ENCODE measurements around the gene UNKL.
A peak's percentile ranks its signal among the peaks of the same experiment; 100 is the strongest.

Gene UNKL

DNA sequence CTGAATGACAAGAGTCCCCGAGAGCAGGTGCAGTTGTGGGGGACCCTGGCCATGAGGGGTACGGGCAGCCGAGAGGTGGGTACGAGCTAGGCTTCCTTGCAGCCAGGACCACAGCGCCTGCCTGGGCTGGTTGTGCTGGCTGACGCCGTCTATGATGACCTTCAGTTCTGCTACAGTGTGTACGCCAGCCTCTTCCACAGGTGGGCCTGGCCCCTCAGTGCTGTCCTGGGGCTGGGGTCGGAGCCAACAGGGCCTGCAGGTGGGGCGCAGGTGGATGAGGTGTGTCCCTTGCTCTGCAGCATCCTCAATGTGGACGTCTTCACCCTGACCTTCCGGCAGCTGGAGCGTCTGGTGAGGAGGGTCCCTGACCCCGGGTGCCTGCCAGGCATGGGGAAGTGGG is 70.0 kb downstream of the UNKL start:
- TF ChIP-seq, protein P1, sequence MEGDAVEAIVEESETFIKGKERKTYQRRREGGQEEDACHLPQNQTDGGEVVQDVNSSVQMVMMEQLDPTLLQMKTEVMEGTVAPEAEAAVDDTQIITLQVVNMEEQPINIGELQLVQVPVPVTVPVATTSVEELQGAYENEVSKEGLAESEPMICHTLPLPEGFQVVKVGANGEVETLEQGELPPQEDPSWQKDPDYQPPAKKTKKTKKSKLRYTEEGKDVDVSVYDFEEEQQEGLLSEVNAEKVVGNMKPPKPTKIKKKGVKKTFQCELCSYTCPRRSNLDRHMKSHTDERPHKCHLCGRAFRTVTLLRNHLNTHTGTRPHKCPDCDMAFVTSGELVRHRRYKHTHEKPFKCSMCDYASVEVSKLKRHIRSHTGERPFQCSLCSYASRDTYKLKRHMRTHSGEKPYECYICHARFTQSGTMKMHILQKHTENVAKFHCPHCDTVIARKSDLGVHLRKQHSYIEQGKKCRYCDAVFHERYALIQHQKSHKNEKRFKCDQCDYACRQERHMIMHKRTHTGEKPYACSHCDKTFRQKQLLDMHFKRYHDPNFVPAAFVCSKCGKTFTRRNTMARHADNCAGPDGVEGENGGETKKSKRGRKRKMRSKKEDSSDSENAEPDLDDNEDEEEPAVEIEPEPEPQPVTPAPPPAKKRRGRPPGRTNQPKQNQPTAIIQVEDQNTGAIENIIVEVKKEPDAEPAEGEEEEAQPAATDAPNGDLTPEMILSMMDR (IDR thresholded peaks at IDR 0.05; ENCODE audit: low read depth, low read length, missing control alignments): no peak
- no peak for DNase-seq (ENCODE audit: extremely low read depth, low read depth)

DNA sequence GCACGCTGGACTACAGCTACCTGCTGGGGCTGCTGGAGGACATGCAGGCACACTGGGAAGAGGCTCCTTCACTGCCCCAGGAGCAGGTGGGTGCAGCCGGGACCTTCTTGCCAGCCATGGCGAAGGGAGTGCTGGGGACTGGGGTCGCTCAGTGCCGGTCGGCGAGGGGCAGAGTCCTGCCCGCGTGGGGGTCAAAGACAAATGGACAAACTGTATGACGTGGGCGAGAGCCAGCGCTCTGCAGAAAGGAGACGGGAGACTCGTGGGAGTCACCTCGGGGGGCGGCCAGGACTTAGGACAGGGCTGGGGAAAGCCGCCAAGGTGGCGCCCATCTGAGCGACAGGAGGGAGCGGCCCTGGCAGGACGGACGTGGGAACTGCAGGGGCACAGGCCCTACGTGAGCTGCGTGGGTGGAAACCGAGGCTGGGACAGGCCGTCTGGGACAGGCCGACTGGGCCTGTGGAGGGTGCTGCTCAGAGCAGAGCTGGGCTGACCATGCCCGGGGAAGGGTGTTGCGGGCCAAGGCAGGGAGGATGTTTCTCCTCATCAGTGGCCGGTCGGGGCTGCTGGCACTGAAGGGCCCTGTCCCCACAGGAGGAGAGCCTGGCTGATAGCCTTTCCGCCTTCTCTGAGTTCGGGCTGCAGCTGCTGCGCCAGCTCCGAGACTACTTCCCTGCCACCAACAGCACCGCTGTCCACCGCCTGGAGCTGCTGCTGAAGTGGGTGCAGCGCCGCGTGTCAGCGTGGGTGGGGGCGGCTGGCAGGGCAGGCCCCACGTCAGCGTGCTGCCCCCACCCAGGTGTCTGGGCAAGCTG is 70.9 kb downstream of the UNKL start:
- TF ChIP-seq, protein P1 (IDR thresholded peaks at IDR 0.05; ENCODE audit: low read depth, low read length, missing control alignments): no peak
- no peak overlapping the region for H3K4me3 ChIP-seq (replicated peaks; ENCODE audit: low read depth, low read length)
- DNase-seq (ENCODE audit: extremely low read depth, low read depth): no peak

More for the DNA sequence above, 70.0 kb downstream of the UNKL start:
- H3K4me3 ChIP-seq (replicated peaks; ENCODE audit: low read depth, low read length): no peak overlapping the region

DNA sequence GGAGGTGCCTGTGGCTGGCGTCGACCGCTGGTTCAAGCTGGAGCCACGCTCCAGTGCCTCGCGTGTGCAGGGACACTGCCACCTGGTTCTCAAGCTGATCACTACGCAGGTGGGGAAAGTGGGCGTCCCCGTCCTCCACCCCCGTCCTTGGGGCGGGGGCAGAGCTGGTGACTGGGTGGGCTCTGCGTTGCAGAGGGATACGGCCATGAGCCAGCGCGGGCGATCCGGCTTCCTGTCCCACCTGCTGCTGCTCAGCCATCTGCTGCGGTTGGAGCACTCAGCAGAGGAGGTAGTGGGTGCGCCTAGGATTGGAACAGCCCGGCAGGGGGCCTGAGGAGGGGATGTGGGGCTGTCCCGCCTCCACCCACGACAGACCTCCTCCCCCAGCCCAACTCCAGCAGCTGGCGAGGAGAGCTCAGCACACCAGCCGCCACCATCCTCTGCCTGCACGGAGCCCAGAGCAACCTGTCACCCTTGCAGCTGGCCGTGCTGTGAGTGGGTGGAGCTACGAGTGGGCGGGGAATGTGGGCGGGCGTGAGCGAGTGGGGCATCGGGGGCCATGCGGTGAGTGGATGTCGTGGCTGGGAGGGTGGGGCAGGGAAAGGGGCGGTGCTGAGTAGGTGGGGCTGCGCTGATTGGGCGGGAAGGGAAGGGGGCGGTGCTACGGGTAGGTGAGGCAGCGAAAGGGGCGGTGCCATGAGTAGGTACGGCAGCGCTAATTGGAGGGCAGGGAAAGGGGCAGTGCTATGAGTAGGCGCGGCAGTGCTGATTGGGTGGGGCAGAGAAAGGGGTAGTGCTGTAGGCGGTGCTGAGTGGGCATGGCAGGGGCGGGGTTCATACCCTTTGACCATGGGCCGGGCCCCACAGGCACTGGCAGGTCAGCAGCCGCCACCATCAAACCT is 71.7 kb downstream of the UNKL start:
- peak; percentile 75 for DNase-seq (ENCODE audit: extremely low read depth, low read depth)
- H3K4me3 ChIP-seq (replicated peaks; ENCODE audit: low read depth, low read length): no peak overlapping the region
- TF ChIP-seq, protein P1 (IDR thresholded peaks at IDR 0.05; ENCODE audit: low read depth, low read length, missing control alignments): no peak

DNA sequence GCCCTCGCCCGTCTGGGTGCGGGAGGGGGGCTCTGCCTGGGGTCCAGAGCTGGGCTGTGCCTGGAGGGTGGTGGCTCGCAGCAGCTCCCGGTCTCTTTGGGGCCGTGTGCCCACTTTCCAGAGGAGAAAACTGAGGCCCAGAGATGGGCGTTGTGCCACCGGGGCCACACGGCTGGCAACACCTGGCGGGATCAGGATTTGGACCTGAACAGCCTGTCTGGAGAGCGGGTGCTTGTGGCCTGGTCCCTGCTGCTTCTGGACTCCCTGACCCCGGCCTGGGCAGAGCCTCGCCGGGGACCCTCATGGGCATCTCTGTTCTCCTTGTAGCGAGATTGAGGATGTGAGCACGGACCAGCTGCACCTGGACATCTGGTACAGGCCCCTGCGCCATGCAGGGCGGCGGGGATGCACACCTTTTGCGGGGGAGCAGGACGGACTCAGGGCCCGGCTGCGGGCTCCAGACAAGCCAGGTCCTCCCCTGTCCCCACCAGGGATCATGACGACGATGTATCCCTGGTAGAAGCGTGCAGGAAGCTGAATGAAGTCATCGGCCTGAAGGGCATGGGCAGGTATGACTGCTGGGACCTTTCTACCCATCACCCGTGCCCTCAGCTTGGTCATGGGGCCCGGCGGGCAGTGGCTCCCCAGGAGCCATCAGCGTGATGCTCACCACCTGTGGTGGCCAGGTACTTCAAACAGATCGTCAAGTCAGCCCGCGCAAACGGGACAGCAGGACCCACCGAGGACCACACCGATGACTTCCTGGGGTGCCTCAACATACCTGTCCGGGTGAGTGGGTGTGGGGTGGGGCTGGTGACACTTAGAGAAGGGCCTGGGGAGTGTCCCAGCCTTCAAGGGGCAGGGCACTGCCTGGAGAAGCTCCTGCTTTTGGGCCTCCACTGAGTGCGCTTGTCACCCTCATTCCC is 72.7 kb downstream of the UNKL start:
- TF ChIP-seq, protein P1 (IDR thresholded peaks at IDR 0.05; ENCODE audit: low read depth, low read length, missing control alignments): no peak
- no peak overlapping the region for H3K4me3 ChIP-seq (replicated peaks; ENCODE audit: low read depth, low read length)
- DNase-seq (ENCODE audit: extremely low read depth, low read depth): no peak

DNA sequence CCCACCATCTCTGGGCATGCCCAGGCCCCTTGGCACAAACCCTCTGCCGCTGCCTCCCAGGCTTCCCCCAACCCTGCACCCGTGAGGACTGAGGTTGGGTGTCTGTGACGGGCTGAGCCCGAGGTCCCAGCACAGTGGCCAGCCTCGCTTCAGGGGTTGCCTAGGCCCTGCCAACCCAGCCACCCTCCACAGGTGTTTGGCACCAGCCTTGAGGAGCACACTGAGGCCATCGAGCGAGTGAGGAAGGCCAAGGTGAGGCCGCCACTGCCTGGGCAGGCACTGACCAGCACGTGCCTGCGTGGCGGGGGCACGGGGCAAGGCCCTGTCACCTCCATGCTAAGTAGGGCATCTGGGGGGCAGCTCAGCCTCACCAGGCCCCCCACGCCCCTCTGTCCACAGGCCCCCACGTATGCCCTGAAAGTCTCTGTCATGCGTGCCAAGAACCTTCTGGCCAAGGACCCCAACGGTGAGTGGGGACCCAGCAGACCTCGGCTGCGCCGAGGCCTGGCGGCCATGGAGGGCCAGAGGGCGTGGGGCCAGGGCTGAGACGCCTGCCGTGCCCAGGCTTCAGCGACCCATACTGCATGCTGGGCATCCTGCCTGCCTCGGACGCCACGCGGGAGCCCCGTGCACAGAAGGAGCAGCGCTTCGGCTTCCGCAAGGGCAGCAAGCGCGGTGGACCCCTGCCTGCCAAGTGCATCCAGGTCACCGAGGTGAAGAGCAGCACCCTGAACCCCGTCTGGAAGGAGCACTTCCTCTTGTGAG is 73.6 kb downstream of the UNKL start:
- no peak for DNase-seq (ENCODE audit: extremely low read depth, low read depth)

More for the DNA sequence above, 73.6 kb downstream of the UNKL start:
- TF ChIP-seq, protein P1 (IDR thresholded peaks at IDR 0.05; ENCODE audit: low read depth, low read length, missing control alignments): no peak
- no peak overlapping the region for H3K4me3 ChIP-seq (replicated peaks; ENCODE audit: low read depth, low read length)

All from HFF-Myc (cell line).